Activated CD8-positive, alpha-beta T cell treated with anti-CD3 and anti-CD28 coated beads for 36 hours (primary cell): ENCODE results near the gene SFTA2. TPM values are rescaled to one million over a fixed set of nuclear protein-coding genes. Genes with fewer than 3 reads are reported as not detected.
"Not testable (repeated sequence)": the region's sequence is repeated elsewhere in the genome, so short reads cannot be mapped to it uniquely, and the experiment has no call there.

Source experiments
- ATAC-seq: fragments of 200-7000 bp; cut with Tn5 transposase; one replicate; pipeline ENCODE4 v1.10.0; 2021; ENCODE audit warnings: mild to moderate bottlenecking, moderate library complexity
- CTCF ChIA-PET: fragments of 350-600 bp; sonication (Branson Sonifier 250); formaldehyde crosslinking; loops from one replicate; lab custom pipeline; 2021; ENCODE audit warnings: antibody characterized with exemption; lab: Charles Lee
- POLR2A ChIA-PET: fragments of 350-600 bp; sonication (Branson Sonifier 250); formaldehyde crosslinking; loops from one replicate; lab custom pipeline; 2021; ENCODE audit warnings: antibody characterized with exemption; lab: Charles Lee
- DNase-seq: peaks from one replicate; pipeline ENCODE4 v3.0.0-alpha.2; 2020
- H3K27ac Mint-ChIP-seq: one replicate; pipeline ENCODE4 v1.8.0; 2021; ENCODE audit warnings: mild to moderate bottlenecking, mixed read lengths
- H3K27me3 Mint-ChIP-seq: one replicate; pipeline ENCODE4 v1.8.0; 2021; ENCODE audit warnings: mixed read lengths
- H3K36me3 Mint-ChIP-seq: one replicate; pipeline ENCODE4 v1.8.0; 2021; ENCODE audit warnings: low read depth, mixed read lengths
- H3K4me1 Mint-ChIP-seq: one replicate; pipeline ENCODE4 v1.8.0; 2021; ENCODE audit warnings: low read depth, mixed read lengths
- H3K4me3 Mint-ChIP-seq: one replicate; pipeline ENCODE4 v1.8.0; 2021; ENCODE audit warnings: mild to moderate bottlenecking, moderate library complexity, mixed read lengths
- H3K9me3 Mint-ChIP-seq: one replicate; pipeline ENCODE4 v1.8.0; 2021; ENCODE audit warnings: mixed read lengths
- CTCF ChIP-seq: fragments of 200-600 bp; IDR thresholded peaks from one replicate; pipeline ENCODE4 v1.8.0; 2022; ENCODE audit warnings: antibody characterized with exemption, mild to moderate bottlenecking
- intact Hi-C: fragments of 100-400 bp; cut with micrococcal nuclease; formaldehyde crosslinking; loops from one replicate; pipeline ENCODE4 v1.10.0; 2022
- total RNA-seq, 2 experiments: library from RNA; stranded (reverse); gene quantifications; one replicate each; pipeline ENCODE4 v1.2.3, GENCODE V29; 2021

Gene SFTA2
- total RNA-seq, 2 experiments from 2014 or later, result not detected

DNA sequence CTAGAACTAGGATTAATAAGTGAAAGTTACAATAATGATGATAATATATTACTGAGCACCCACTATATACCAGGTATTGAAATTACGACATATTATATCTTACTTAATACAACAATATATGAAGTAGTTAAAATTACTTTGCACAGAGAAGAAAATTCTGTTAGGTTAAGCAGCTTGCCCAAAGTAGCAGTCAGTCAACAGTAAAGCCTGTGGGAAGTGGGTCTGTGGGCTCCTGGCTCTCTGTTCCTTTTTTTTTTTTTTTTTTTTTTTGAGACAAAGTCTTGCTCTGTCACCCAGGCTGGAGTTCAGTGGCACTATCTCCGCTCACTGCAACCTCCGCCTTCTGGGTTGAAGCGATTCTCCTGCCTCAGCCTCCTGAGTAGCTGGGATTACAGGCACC lies 28.7 kb downstream of the SFTA2 start:
- no peak for TF ChIP-seq CTCF
- Mint-ChIP-seq H3K27ac (no peak overlapping the region), H3K9me3 (no peaks in the 10 kb centered on the region), H3K4me1 (peaks cover 12% of the 10 kb centered on the region), H3K36me3 (peaks cover 4% of the 10 kb centered on the region), H3K27me3 (no peaks in the 10 kb centered on the region), H3K4me3 (no peak overlapping the region)
- CTCF ChIA-PET, result interaction anchor here (1.0 to 1.4 kb wide), 3 partner anchors 165 to 184 kb away, joined by 3 to 4 read pairs (median 3); no protein-coding TSS in a partner anchor
- DNase-seq, result no peak
- POLR2A ChIA-PET, result interaction anchor here (2.2 kb wide), 1 partner anchor 14 kb away, joined by 5 read pairs; no protein-coding TSS in a partner anchor
- intact Hi-C loops, result no loop called here
- ATAC-seq, result no peak

DNA sequence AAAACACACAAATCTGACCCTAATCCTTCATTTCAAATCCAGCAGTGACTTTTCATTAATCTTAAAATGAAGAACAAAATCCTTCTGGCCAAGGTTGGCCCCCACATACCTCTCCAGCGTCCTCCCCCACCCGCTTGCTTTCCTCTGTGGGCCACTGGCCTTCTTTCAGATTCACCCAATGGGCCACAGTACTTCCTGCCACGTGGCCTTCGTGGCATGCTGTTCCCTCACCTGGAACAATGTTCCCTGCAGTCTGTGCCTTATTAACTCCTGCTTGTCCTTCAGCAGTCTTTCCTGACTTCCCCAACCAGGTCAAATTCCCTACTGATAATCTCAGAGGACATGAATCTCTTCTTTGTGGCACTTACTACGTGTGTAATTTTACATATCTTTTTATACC lies 29.3 kb downstream of the SFTA2 start:
- ChIA-PET POLR2A (interaction anchor here (2.2 kb wide), 1 partner anchor 14 kb away, joined by 5 read pairs; no protein-coding TSS in a partner anchor), CTCF (interaction anchor here (1.4 kb wide), 1 partner anchor 166 kb away, joined by 4 read pairs; no protein-coding TSS in a partner anchor)
- intact Hi-C loops, result no loop called here
- H3K9me3 Mint-ChIP-seq, result no peaks in the 10 kb centered on the region
- no peak for DNase-seq
- no peak overlapping the region for H3K27ac Mint-ChIP-seq
- H3K4me1 Mint-ChIP-seq, result peaks cover 12% of the 10 kb centered on the region
- H3K36me3 Mint-ChIP-seq, result peaks cover 4% of the 10 kb centered on the region
- H3K4me3 Mint-ChIP-seq, result no peak overlapping the region
- no peak for TF ChIP-seq CTCF
- no peaks in the 10 kb centered on the region for H3K27me3 Mint-ChIP-seq
- no peak for ATAC-seq

- ATAC-seq, DNase-seq, H3K9me3 Mint-ChIP-seq, H3K27ac Mint-ChIP-seq, H3K36me3 Mint-ChIP-seq, H3K4me3 Mint-ChIP-seq, H3K27me3 Mint-ChIP-seq, intact Hi-C loops: not testable (repeated sequence)
- CTCF ChIA-PET, result interaction anchor here (1.0 to 1.4 kb wide), 4 partner anchors 13 to 166 kb away, joined by 3 to 4 read pairs (median 4); no protein-coding TSS in a partner anchor
- POLR2A ChIA-PET, result interaction anchor here (0.6 to 2.2 kb wide), 2 partner anchors 10 to 13 kb away, joined by 3 to 5 read pairs; no protein-coding TSS in a partner anchor
- peaks cover 10% of the 10 kb centered on the region for H3K4me1 Mint-ChIP-seq
These were observed 29.8 kb downstream of the SFTA2 start for GRCh38 chr6:30902196-30902595.

DNA sequence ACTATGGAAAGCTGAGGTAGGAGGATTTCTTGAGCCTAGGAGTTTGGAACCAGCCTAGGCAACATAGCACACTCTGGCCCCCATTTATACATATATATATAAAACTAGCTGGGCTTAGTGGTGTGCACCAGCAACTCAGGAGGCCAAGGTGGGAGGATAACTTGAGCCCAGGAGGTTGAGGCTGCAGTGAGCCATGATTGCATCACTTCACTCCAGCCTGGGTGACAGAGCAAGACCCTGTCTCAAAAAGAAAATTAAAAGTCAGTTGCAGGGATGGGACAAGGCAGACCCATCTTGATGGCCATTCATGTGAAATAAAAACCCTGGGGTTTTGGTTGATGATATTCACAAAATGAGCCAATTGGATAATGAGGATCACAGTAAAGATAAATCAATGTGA lies 30.5 kb downstream of the SFTA2 start:
- TF ChIP-seq CTCF, result no peak
- no peak for DNase-seq
- H3K9me3 Mint-ChIP-seq, result no peaks in the 10 kb centered on the region
- CTCF ChIA-PET, result interaction anchor here (0.8 to 1.4 kb wide), 5 partner anchors 10 to 74 kb away, joined by 3 to 4 read pairs (median 4); partner anchors contain the start of gene VARS2
- H3K36me3 Mint-ChIP-seq, result peaks cover 4% of the 10 kb centered on the region
- no peak overlapping the region for H3K4me3 Mint-ChIP-seq
- H3K27me3 Mint-ChIP-seq, result no peaks in the 10 kb centered on the region
- POLR2A ChIA-PET, result no interaction called here
- no peak overlapping the region for H3K27ac Mint-ChIP-seq
- peaks cover 9% of the 10 kb centered on the region for H3K4me1 Mint-ChIP-seq
- ATAC-seq, result no peak
- intact Hi-C loops, result no loop called here

GRCh38 chr6:30900863-30901417 lies 31.0 kb downstream of the SFTA2 start:
- ChIA-PET CTCF (interaction anchor here (0.8 to 1.4 kb wide), 4 partner anchors 10 to 74 kb away, joined by 3 to 4 read pairs (median 4); partner anchors contain the start of gene VARS2), POLR2A (no interaction called here)
- H3K36me3 Mint-ChIP-seq, result peaks cover 4% of the 10 kb centered on the region
- intact Hi-C loops, result no loop called here
- no peak for TF ChIP-seq CTCF
- peaks cover 9% of the 10 kb centered on the region for H3K4me1 Mint-ChIP-seq
- no peak for ATAC-seq
- no peak overlapping the region for H3K4me3 Mint-ChIP-seq
- H3K9me3 Mint-ChIP-seq, result no peaks in the 10 kb centered on the region
- H3K27ac Mint-ChIP-seq, result no peak overlapping the region
- no peak for DNase-seq
- no peaks in the 10 kb centered on the region for H3K27me3 Mint-ChIP-seq
